Fibroblast of skin of abdomen (primary cell): ENCODE measurements around the gene PTPRD.
"Not testable (repeated sequence)": the region's sequence is repeated elsewhere in the genome, so short reads cannot be mapped to it uniquely, and the experiment has no call there.

ENCODE experiments used
- DNase-seq: peaks from one replicate; pipeline ENCODE4 v3.0.0-alpha.2; 2013

Gene PTPRD

DNA sequence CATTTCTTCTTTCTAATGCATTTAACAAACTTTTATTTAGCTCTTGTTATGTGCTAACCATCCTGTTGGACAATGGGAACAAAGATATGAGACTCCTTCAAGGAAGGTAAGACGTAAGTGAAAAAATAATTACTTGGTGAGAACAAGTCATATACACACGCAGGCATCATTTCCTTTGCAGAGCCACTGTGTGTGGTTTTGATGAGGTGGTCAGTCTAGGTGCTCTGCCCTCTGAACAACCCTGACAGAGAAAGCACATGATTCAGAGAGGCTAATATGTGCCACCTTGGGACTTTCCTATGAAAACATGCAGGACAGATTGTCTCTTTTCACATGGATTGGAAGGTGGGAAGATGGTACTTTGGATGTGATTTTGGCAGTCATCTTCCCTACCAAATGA, 1650.7 kb downstream of the PTPRD start:
- DNase-seq = no peak

DNA sequence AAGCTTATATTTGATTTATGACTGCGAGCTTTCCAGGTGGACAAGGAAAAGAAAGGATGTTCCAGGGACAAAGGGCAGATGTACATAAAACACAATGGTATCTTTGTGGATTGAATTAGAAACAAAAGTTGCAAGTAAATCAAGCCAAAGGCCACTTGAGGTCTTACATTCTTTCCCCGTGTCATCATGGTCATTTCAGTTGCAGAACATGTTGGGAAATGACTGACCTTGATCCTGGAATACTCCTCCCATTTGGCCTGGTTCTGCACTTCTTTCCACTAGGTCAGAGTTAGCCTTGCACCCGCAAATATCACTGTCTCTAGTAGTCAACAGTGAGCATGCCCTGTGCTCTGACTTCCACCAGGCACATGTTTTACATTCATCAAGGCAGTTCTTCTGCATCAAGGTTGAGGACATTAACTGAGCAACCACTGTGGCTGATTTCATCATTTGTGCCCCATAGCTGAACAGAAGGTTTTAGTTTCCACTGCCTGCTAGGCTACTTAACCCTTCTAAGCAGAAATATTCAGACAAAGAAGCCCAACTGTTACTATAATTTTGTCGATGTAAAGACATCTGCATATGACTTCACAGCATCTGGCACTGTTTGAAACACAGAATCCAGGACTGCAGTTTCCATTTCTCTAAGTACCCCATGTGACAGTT, 1651.5 kb downstream of the PTPRD start:
- peak; percentile 32 for DNase-seq

DNA sequence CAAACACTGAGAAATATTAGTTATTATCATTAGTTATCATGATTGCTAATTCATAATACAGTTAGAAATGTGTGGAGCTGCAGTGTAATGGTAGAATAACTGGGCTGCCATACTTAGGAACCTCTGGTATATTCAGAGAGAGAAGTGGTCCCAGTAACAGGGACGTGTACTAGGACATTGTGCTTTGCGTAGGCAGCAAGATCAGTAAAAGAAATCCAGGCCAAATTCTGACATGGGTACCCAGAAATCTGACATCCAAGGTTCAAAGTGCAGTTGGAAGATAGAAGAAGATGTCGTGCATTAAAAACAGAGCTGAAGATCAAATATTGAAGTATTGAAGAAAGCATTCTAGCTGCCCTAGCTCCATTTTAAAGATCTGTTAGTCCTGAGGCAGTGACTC, 1652.5 kb downstream of the PTPRD start:
- no peak for DNase-seq

DNA sequence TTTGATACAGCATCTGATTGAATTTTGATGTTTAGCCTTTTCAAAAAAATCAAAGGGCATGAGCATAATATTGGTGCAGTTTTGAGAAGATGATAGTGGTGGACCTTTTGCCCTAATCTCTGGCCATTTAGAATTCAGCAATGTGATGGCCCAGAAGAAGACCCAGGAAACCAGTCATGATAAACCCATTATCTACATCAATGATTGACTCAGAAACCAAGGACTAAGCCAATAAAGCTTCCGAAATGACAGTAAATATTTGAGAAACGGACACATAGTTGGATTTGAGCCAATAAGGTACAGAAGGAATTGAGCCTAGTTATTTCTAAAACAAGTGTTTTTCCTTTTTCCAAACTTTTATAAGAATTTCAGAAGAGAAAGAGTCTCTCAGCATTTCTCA, 1654.4 kb downstream of the PTPRD start:
- DNase-seq = no peak

DNA sequence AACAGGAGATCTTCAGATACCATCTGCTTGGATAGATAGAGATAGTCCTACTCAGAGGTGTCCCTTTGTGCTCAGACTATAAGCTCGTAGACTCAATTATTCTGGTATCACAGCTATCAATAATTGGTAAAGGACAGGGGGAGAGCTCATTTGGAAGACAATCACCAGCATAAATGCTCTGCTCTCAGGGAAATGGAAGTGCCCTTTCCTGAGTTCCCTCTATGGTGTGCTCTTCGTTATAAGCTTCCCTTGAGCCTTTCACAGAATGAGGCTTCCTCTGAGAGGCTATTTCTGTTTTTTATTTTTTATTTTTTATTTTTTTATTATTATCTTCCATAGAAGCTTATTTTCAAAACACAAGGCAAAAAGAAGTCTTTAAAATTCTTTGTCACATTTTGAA, 1657.5 kb downstream of the PTPRD start:
- DNase-seq = no peak

DNA sequence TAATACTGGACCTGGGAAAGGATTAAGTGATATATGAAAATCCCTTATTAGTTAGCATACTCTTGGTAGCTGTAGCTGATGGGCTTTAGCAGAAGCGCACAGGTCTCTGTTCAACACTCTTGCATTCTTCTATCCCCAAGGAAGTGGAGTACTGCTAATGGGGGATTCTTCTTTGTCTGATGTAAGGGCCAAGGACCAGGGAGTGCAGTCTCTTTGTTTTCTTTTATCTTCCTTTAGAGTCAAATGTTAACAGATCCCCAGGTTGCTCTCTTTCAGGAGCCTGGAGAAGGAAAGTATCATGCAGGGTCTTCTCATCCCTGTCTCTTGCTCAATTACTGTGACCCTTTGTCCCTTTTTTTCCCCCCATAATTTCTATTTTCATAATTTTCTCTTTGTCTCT, 1666.3 kb downstream of the PTPRD start:
- no peak for DNase-seq

DNA sequence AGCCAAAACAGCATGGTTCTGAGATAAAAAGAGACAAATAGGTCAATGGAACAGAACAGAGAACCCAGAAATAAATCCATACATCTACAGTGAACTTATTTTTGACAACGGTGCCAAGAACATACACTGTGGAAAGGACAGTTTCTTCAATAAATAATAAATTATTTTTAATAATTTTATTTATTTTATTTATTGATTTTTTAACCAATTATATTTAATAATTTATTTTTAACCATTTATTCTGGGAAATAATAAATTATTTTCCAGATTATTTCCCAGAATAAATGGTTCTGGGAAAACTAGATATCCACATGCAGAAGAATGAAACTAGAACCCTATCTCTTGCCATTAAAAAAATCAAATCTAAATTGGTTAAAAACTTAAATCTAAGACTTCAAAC, 1669.4 kb downstream of the PTPRD start:
- no peak for DNase-seq

DNA sequence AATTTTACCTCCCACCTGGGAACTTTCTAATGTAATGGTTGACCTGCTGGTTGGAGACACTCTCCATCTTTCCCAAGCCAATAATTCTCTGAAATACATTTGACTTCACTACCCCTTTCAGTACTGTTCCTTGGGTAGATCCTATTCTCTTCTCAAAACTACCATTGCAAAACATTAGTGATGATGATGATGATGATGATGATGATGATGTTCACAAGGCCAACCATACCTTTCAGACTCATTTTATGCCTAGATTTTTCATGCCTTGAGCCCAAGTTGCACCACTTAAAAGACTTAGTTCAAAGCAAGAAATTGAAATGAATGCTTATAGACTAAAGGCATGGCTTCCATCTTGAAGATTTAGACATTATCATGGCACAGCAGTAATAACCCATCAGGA, 1672.2 kb downstream of the PTPRD start:
- DNase-seq = no peak

DNA sequence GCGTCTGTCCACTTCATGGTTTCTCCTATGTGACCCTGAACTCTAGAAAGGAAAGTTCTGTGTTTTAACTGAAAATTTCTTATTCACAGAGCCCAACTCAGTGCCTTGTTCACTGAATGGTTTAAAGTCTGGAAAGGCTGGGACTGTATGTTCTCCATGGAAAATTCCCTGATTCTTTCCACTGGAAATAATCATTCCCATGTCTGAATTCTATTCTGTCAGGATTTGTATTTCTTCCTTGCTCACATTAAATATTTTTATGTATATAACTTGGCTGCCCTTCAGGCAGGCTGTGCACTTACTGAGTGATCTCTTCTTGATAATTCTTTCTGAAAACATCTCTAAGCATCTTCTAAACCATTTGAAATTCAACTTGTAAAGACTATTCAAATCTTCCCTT, 1686.3 kb downstream of the PTPRD start:
- DNase-seq = no peak

DNA sequence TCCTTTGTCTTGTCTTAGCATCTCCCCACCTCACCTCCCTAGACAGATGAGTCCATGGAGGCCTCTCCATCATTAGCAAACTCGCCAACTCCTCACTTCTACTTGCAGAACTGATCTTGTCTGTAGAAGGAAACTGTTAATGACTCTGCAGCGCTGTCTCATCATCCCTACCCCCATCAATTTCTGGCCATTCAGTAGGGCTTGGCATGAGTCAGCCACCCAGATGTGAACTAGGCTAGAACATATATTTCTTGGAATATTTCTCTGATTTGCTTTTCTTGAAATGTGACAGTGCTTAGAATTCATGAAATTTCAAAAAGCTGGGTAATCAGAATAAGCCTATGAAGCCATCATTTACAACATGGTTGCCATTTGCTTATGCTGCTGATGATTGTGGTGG, 1688.2 kb downstream of the PTPRD start:
- DNase-seq = peak; percentile 91

DNA sequence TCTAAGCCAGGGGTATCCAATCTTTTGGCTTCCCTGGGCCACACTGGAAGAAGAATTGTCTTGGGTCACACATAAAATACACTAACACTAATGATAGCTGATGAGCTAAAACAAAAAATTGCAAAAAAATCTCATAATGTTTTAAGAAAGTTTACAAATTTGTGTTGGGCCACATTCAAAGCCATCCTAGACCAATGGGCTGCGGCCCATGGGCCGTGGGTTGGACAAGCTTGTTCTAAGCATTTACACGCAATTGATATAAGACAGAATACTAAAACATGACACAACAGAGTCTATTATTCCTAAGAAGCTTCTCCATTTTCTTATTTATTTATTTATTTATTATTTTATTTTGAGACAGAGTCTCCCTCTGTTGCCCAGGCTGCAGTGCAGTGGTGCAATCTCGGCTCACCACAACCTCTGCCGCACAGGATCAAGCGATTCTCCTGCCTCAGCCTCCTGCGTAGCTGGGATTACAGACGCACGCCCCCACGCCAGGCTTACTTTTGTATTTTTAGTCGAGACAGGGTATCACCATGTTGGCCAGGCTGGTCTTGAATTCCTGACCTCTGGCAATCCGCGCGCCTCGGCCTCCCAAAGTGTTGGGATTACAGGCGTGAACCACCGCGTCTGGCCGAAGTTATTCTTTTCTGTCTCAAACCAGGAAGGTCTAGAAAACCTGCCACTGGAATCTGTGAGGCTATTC, 1692.2 kb downstream of the PTPRD start:
- DNase-seq = not testable (repeated sequence)

DNA sequence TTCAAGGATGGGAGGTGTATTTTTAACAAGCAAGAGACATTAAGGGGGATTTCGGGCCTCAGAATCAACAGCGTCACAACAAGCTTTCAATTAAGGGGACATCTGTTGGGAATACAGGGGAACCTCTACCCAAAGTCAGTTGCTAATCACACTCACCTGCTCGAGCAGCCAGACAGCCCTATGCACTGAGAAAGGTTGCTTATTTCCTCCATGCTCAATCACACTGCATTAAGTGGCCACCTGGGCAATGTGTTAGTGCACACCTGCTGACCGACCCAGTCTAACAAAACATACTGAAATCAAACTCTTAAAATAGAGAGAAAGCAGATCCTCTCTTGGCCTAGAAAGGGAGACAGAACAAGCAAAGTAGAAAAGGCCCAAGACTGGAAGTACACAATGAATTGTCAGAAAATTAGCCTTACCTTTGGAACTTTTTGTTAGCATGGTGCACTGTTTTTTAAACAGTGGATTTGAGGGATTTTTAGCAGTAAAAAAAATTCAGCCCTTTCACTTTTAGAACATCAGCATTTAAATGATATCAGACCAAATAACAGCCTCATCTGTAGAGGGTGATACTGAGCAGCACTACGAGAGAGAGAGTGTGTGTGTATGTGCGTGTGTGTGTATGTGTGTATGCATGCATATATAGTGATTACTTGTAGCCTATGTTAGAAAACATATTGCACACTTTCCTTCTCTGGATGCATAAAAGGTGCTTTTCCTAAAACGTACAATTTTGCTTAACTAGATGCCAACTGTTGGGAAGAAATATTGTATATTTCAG, 1694.7 kb downstream of the PTPRD start:
- no peak for DNase-seq

DNA sequence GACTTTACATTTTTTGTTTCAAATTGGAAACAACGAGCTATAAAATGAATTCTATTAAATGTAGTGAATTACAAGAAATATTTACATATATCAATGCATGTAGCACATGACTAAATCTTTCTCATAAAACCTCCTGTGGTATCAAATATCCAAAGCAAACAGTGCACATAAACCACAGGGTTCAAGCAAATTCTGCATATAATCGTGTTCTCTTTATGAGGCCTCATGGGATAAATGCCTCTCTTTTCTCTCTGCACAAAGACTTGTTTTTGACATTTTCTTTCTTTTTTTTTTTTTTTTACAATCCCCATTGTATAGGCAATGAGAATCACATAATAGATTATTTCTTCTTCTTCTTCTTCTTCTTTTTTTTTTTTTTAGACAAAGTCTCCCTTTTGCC, 1696.0 kb downstream of the PTPRD start:
- DNase-seq = no peak

DNA sequence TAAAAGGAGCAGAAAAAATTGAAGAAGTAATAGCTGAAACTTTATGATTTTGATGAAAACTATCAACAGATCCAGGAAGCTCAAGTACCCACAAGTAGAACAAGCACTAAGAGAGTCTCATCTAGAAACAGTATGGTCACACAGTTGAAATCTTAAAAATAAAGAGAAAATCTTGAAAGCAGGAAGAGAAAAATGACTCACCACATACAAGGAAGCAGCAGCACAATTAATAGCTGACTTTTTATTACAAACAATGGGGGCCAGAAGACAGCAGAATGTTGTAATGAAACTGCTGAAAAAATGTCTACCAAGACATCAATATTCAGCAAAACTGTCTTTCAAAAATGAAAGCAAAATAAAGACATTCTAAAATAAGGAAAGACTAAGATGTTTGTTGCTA, 1704.9 kb downstream of the PTPRD start:
- peak; percentile 17 for DNase-seq

DNA sequence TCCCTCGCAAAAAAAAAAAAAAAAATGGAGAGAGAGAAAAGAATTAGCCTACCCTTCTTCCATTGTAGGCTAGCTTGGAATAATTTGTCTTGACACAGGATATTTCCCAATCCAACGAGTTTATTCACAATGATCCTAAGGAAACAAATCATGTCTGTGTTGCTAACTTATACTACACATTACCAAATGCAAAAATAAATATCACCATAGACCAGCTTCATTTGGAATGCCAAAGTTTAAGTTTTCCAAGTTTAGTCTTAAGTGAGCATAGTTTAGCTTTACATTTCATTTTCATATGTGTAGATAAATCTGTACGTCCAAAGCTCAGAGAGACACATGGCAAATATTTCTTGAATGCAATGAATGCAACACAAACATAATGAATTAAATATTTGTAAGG, 1707.1 kb downstream of the PTPRD start:
- DNase-seq = no peak

DNA sequence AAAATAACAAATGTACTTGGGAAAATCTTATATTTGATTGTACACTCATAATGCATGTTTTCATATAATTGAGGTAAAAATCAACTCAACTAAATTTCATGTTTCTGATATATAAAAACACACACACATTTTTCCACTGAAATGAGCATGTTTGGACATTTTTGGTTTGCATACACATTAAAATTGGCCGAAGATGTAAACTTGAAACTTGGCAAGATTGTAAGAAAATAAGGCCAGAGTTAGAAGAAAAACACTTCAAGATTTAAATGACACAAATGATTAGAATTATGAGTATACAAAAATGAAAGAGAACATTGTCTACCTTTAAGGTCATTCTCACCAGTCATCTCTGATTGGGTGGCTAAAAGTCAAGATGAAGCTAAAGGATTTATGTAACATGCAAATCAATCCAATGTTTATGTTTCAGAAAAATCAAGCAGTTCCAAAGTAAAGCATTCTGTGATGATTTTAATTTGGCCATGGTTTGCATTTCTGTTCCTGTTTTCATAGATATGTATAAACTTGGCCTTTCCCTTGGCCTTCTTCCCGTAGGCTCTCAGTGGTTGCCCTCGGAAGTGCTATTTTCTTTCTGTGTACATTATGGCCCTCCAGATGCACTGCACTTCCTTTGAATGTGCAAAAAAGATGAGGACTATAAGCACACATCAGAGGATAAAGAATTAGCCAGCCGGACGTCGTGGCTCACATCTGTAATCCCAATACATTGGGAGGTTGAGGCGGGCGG, 1707.9 kb downstream of the PTPRD start:
- DNase-seq = no peak

DNA sequence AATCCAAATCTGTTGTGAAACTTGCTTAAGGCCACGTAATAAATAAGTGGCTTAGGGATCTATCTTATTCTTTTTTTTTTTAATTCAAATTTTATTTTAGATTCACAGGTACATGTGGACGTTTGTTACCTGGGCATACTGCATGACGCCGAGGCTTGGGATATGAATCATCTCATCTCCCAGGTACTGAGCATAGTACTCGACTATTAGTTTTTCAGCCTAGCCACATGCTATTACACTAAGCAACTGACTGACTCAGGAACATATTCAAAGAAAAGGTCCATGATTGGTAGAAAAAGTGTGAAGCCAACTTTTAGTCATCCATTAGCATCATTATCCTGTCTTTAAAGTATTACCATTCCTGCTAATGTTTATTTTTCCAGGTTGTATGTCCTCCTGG, 1709.7 kb downstream of the PTPRD start:
- no peak for DNase-seq

DNA sequence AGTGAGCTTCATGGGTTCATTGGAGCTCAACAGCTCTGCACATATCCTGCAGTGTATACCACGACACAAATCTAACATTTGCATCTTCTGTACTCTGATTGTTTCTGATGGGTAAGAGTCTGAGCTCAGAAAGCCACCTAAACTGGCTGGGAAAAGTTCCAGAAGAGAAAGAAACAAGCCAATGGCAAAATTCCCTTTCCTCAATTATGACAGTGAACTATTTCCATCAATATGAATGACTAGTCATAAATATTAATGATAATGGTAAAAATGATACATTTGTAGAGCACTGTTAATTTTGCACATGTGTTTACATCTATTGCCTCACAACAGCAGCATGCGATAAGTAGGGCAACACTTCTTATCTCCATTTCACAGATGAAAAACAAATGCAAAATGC, 1711.7 kb downstream of the PTPRD start:
- no peak for DNase-seq

DNA sequence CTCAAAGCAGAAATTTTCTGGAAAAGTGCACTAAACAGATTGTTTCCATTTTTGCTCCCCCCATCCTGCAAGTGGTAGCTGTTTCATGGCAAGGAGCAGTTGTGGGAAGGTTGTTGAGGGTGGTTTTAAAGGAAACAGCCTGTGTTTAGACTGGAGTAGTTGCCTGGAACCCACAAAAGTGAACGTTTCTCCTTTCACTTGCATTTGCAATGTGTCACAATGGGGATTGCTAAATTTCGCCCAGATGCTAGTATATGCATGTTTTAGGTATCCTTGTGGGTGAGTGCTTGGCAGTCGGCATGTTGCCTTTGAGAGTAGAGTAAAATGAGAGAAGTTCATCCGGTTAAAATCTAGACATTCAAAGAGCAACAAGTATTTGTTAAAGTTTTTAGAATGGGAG, 1713.3 kb downstream of the PTPRD start:
- DNase-seq = no peak

DNA sequence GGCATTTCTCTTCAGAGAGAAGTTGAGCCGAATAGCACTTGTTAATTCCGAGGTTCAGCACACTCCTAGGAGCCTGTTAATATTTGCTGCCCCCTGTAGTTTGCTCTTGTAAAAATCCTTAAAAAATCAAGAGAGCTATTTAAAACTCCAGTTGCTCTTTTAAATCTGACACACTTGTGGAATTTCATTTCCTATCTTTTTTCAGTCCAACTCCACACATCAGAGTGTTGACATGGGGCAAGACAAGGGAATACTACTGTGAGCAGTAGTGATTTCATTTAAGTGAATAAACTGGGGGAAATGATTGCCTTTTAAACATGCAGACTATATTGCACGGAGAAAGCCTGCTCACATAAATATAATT, 1717.0 kb downstream of the PTPRD start:
- peak; percentile 53 for DNase-seq

DNA sequence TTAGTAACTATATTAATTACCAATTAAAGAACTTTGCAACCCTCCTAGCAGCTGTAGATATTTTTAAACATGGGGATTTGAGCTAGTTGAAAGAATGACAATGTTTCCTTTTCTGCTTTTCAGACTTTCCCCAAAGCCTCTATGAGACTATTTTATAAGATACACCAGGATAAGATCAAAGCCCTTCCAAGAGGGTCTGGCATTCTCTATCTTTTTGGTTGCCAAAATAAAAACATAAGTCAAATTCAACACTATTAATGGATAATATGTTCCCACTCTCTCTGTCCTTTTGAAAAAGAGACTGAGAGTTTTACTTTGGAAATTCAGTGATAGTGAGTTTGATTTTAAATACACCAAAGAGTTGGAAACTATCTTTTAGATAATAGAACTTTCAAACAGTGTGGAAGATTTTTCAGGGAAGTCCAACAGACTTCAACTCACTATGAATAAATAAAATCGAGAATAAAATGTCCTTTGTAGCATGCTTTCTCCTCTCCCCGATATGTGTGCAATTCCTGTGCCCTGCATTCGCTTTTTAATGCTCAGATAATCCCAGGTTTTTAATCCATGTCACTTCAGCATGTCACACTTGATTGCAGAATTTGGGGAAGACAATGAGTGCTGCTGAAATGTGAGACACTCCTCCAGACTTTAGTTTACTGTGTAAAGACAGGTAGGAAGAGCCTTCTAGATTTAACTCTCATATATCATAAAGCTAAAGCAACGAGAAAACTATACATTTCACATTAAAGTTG, 1717.5 kb downstream of the PTPRD start:
- no peak for DNase-seq

DNA sequence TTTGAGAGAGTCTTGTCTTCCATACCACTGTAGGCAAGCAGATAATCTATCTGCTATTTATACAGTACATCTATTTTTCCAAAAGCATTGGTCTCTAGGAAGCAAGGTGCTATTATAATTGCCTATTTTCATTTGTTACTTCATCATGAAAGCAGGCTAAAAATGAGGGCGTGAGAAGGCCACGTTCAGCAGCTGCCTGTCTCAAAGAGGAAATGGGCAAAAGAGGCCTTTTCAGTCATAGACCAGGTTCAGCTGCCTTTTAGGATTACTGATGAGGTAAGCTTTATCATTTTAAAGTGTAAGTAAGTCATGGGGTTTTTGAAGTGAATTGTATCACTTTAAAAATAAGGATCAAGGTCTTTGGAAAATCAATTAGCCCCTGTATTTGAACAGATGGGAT, 1722.1 kb downstream of the PTPRD start:
- no peak for DNase-seq
